Right ventricle myocardium superior (tissue), 1 donor: ENCODE data around the gene FDX1. TPM values are rescaled to one million over a fixed set of nuclear protein-coding genes. Genes with fewer than 3 reads are reported as not detected.
A peak's percentile ranks its signal among the peaks of the same experiment; 100 is the strongest.

ENCODE experiments used
- ATAC-seq: fragments of 200-7000 bp; cut with Tn5 transposase; one replicate; pipeline ENCODE4 v1.9.1; 2020; ENCODE audit warnings: mild to moderate bottlenecking; ENCODE audit not compliant: poor library complexity
- DNase-seq: peaks from one replicate; pipeline ENCODE4 v3.0.0-alpha.2; 2020
- intact Hi-C: fragments of 100-400 bp; cut with DNase I; formaldehyde crosslinking; loops from one replicate; pipeline ENCODE4 v1.11.2; 2022
- total RNA-seq: library from RNA; stranded (reverse); fragmentation: NEBNext Ultra II Directional; extraction: Animal tissue kit (Norgen Biotek cat#: 25700); gene quantifications from one replicate; pipeline ENCODE4 v1.2.1, GENCODE V29; 2021
- donor health status: DM: no; HTN: yes; CAD: no; lungs with severe emphysema.

Gene FDX1
- total RNA-seq, 1 donor from 2014 or later, result 21.7 TPM

DNA sequence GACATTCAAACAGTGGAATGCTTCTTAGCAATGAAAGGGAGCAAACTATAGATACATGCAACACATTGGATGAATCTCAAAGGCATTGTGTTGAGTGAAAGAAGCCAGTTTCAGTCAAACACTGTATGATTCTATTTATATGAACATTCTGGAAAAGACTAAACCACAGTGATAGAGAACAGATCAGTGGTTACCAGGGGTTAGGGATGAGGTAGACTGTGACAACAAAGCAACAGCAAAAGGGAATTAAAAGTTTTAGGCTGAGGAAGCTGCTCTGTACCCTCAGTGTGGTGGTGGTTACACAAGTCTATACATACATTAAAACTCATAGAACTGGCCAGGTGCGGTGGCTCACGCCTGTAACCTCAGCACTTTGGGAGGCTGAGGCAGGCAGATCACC, 23.0 kb downstream of the FDX1 start:
- DNase-seq (no peak), ATAC-seq (no peak)
- intact Hi-C loops, result no loop called here

DNA sequence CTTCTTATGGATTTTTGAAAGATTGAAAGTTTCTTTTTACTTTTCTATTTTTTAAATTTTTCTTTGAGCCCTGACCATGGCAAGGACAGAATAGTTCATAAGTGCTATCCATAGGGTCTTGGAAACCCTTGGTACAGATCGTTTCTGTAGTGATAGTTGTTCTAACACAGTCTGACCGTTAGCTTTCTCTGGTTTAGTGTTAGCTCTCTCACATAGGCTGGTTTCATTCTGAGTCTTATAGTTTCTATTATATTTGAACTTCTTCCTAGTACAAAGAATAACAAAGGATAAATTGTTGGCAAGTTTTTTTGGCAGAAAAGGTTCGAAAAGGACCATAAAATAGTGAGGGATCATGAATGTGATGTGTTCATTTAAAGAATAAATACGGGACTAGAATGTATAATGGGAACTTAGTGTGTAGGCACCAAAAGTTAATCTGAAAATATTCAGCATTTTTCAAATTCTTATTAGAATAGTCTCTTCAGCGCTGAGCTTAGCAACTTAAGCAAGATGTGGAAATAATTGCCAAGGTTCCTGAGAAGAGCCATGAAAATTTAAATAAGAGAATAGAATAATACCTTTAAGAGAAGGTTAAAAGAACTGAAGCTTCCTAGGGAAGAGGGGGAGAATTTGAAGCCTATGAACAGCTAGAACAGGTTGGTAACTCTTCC, 24.1 kb downstream of the FDX1 start:
- ATAC-seq (no peak), DNase-seq (no peak)
- intact Hi-C loops, result no loop called here

GRCh38 chr11:110454609-110455008, 24.9 kb downstream of the FDX1 start:
- intact Hi-C loops, result no loop called here
- ATAC-seq, result no peak

DNA sequence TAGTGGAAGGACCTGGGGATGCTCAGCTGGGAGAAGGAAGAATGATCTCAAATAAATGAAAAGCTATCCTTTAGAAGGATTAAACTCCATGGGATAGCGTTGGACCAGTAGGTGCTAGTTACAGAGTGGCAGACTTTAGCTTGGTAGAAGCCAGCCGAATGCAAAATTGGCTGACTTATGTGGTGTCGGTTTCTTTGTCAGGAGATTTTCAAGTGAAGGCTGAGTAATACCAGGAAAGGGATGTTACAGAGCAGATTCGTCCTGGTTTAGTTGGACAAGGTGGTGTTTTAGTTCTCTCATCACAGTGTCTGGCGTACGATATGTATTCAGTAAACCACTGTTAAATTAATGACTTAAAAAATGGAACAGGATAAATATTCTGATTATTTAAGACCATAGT, 26.0 kb downstream of the FDX1 start:
- intact Hi-C loops, result no loop called here

More at GRCh38 chr11:110454609-110455008, 24.9 kb downstream of the FDX1 start:
- DNase-seq, result no peak

GRCh38 chr11:110463153-110463552, 33.4 kb downstream of the FDX1 start:
- DNase-seq (peak; percentile 58), ATAC-seq (peak; percentile 70)
- intact Hi-C loops, result no loop called here

More for the DNA sequence above, 26.0 kb downstream of the FDX1 start:
- DNase-seq (no peak), ATAC-seq (no peak)

DNA sequence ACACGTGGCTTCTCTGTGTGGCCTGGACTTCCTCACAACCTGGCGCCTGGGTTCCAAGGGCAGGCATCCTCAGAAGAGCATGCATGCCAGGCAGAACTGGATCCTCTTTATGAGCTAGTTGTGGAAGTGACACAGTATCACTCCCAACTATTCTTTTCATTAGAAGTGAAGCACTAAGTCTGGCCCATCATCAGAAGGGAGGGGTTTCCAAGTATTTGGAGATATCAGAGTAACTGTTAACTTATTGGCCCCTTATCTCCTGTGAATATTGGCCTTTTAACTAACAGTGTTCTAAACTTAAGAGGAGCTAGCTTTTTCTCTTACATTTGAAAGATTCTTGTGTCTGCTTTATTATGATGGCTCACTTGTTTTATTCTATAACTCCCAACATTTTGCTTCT, 35.5 kb downstream of the FDX1 start:
- ATAC-seq, result no peak
- intact Hi-C loops, result no loop called here
- no peak for DNase-seq

- DNase-seq, result no peak
- intact Hi-C loops, result no loop called here
These were observed 37.8 kb downstream of the FDX1 start for GRCh38 chr11:110467556-110467955.

GRCh38 chr11:110468121-110468520, 38.4 kb downstream of the FDX1 start:
- DNase-seq, result no peak
- intact Hi-C loops, result no loop called here
- no peak for ATAC-seq

More at GRCh38 chr11:110467556-110467955, 37.8 kb downstream of the FDX1 start:
- no peak for ATAC-seq

GRCh38 chr11:110469127-110469526, 39.4 kb downstream of the FDX1 start:
- ATAC-seq, result no peak
- DNase-seq, result no peak
- intact Hi-C loops, result no loop called here

DNA sequence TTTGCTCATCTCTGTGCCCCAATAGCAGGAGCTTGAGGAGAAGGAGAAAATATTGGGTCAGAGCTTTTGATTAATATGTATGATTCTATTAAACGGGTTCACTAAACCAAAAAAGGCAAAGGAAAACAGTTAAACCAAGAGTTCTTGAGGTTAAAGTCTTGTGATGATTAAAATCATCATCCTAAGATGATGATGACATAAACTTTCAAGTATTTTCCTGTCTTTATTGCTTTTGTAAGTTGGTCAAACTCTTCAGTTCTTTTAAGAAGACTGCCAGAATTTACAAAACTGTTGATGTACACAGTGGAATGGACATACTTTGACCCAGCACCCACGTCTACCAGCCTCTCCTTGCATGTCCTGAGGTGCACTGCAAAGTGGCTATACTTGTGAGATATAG, 41.0 kb downstream of the FDX1 start:
- no peak for ATAC-seq
- intact Hi-C loops, result no loop called here
- DNase-seq, result no peak

DNA sequence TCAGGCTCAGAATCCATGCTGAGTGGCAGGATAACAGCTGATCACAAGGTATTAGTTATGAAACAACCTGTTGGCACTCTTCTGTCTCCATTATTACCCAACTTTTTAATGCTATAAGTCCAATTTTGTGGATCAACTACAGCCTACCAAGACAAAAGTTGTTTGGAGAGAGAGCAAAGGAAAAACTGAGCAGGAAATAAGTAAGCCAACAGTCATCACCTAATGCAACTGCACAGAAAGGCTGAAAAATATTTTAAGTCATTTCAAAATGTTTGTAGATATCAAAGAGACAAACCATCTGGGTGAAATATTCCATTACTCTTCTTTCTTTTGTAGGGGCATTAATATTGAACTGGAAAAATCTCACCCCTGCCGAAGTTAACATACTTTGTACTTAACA, 41.6 kb downstream of the FDX1 start:
- DNase-seq (no peak), ATAC-seq (no peak)
- intact Hi-C loops, result no loop called here

- DNase-seq (no peak), ATAC-seq (no peak)
- intact Hi-C loops, result no loop called here
These were observed 43.1 kb downstream of the FDX1 start for GRCh38 chr11:110472858-110473257.

DNA sequence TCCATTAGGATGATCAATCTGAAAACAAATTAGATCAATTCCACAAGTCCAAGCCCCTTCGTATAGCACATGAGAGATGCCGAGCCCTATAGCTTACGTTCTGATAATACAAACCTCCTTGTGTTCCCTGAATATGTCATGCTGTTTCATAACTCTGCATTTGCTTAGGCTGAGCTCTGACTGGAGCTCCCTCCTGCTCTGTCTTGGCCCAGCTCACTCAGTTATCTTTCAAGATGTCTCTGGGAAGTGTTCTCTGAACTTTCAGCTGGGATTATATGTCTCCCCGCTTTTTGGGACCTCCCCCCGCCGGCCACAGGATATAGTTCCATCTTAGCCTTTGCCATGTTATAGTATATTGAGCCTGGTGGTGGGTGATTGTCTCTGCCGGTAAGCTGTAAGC, 44.0 kb downstream of the FDX1 start:
- ATAC-seq (no peak), DNase-seq (no peak)
- intact Hi-C loops, result no loop called here

- DNase-seq, result no peak
- intact Hi-C loops, result no loop called here
These were observed 44.8 kb downstream of the FDX1 start for GRCh38 chr11:110474578-110474977.

GRCh38 chr11:110475671-110476070, 45.9 kb downstream of the FDX1 start:
- DNase-seq (no peak), ATAC-seq (no peak)
- intact Hi-C loops, result no loop called here

More at GRCh38 chr11:110474578-110474977, 44.8 kb downstream of the FDX1 start:
- no peak for ATAC-seq

- intact Hi-C loops, result no loop called here
- DNase-seq (no peak), ATAC-seq (no peak)
These were observed 48.7 kb downstream of the FDX1 start for GRCh38 chr11:110478410-110478809.

DNA sequence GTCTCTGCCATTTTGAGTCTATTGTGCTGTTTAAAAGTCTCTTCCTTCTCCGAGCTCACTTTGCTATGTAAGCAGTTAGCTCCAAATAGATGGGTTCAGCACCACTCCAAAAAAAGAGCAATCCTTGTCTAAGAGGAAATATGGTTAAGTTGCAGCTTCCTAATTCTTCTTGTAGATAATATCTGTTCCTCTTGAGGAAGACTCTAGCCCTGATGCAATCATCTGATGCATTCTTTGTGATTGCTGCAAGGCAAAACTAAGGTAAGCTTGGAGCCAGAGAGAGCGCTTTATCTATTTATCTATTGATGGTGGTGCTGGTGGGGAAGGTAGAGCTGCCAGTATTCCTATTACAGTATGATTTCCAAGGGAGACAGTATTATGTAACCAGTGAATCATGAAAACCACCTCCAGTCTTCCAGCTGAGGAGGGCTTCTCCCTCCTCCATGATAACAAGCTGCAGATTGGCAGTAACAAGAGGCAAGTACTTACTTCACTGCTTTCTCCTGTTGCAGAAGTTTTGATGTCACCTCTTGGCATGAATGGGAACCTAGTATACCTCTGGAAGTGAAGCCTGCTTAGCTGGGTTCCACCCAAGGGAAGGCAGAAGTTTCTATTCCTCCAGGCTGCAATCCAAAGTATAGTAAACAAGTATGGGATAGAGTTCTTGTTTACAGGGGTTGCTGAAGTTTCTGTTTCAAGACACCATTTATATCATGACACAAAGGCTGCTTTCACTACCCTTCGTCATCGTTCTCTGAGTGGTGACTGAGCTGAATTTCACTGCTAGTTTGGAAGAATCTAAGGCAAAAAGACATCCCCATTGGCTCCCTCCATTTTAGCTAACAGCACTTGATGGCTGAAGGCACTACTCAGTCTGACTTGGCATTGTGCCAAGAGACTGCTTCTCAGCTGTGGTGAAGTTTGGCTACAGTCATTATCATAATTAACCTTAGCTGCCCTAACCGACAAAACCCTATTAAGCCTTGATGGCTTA, 49.7 kb downstream of the FDX1 start:
- ATAC-seq (peak; percentile 66), DNase-seq (no peak)
- intact Hi-C loops, result no loop called here

GRCh38 chr11:110481523-110481922, 51.8 kb downstream of the FDX1 start:
- intact Hi-C loops, result no loop called here
- no peak for DNase-seq
- ATAC-seq, result no peak

DNA sequence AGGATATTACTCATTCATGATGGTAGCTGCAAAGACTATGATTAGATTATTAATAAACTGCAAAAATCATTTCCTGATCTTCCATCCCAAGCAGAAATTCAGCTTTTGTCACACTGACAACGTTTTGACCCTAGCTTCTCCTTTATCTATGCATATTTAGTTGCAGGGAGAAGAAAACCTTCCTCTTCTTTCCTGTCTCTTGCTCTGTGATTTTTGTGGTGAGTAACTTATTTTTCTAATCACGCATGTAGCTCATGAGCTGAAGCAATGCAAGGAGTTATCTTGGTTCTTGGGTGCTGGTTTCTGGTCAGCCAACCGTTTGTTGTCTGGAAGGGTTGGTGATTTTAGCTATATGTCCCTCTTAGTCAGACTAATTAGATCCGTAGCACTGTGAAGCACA, 56.4 kb downstream of the FDX1 start:
- ATAC-seq, result no peak
- intact Hi-C loops, result no loop called here
- no peak for DNase-seq

DNA sequence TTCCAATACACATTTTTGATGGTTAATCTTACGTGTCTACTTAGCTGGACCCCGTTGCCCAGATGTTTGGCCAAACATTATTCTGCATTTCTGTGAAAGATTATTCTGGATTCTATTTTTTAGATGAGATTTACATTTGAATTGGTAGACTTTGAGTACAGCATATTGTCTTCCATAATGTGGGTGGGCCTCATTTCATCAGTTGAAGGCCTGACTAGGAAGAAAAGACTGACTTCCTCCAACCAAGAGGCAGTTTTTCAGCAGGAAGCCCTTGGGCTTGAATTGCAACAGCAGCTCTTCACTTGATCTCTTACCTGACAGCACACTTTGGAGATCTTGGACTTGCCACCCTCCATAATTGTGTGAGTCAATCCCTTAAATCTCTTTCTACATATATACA, 58.7 kb downstream of the FDX1 start:
- DNase-seq, result no peak
- intact Hi-C loops, result no loop called here
- ATAC-seq, result no peak
